HepG2 (cell line): Measurements from ENCODE around the gene CCT4. TPM values are rescaled to one million over a fixed set of nuclear protein-coding genes. Genes with fewer than 3 reads are reported as not detected.

Source experiments
- AFF4 ChIP-seq: sonication (generic); formaldehyde crosslinking; IDR thresholded peaks from 2 replicates; pipeline ENCODE4 v1.4.0; 2020; ENCODE audit warnings: missing genetic modification reagents
- ATAD3A ChIP-seq: sonication (generic); formaldehyde crosslinking; IDR thresholded peaks from 2 replicates; pipeline ENCODE4 v1.4.0; 2020; ENCODE audit warnings: missing genetic modification reagents
- BRCA1 ChIP-seq: sonication (generic); formaldehyde crosslinking; IDR thresholded peaks from 2 replicates; pipeline ENCODE4 v1.4.0; 2020; ENCODE audit warnings: missing genetic modification reagents
- CREM ChIP-seq, 2 experiments: sonication (generic) in 1 of 2; formaldehyde crosslinking in 1 of 2; IDR thresholded peaks; 2 replicates each; pipeline versions ENCODE4 v1.4.0 to v1.6.1; 2016 to 2020; ENCODE audit warnings: antibody characterized with exemption in 1 of 2, mild to moderate bottlenecking in 1 of 2, missing genetic modification reagents in 1 of 2
- CSRNP2 ChIP-seq: sonication (generic); formaldehyde crosslinking; conservative IDR thresholded peaks from 2 replicates; pipeline ENCODE4 v1.8.0; 2022; ENCODE audit warnings: low read depth, missing genetic modification reagents
- GLI4 ChIP-seq: sonication (generic); formaldehyde crosslinking; IDR thresholded peaks from 2 replicates; pipeline ENCODE4 v1.5.1; 2020; ENCODE audit warnings: missing genetic modification reagents, mild to moderate bottlenecking, moderate library complexity, borderline replicate concordance
- HNRNPH1 ChIP-seq: fragments of 200-400 bp; formaldehyde crosslinking; optimal IDR thresholded peaks from 2 replicates; pipeline ENCODE3; 2017; ENCODE audit warnings: mild to moderate bottlenecking, low read depth, low read length
- HOXA7 ChIP-seq: sonication (generic); formaldehyde crosslinking; IDR thresholded peaks from 2 replicates; pipeline ENCODE4 v1.8.1; 2022; ENCODE audit warnings: mild to moderate bottlenecking, missing genetic modification reagents, moderate library complexity
- PPARG ChIP-seq: conservative IDR thresholded peaks from 2 replicates; pipeline ENCODE4 v1.6.1; 2016; ENCODE audit warnings: missing biosample characterization, missing genetic modification reagents
- PRPF4 ChIP-seq: fragments of 200-400 bp; formaldehyde crosslinking; IDR thresholded peaks from 2 replicates; pipeline ENCODE4 v1.6.1; 2016; ENCODE audit warnings: low read length, low read depth; ENCODE audit not compliant: poor library complexity, severe bottlenecking
- RBAK ChIP-seq: sonication (generic); formaldehyde crosslinking; IDR thresholded peaks from 2 replicates; pipeline ENCODE4 v1.5.1; 2020; ENCODE audit warnings: mild to moderate bottlenecking, missing genetic modification reagents
- SATB2 ChIP-seq: sonication (generic); formaldehyde crosslinking; IDR thresholded peaks from 2 replicates; pipeline ENCODE4 v1.5.0; 2020; ENCODE audit warnings: missing genetic modification reagents
- SP2 ChIP-seq: sonication (generic); formaldehyde crosslinking; IDR thresholded peaks from 2 replicates; pipeline ENCODE4 v1.5.1; 2020; ENCODE audit warnings: mild to moderate bottlenecking, missing genetic modification reagents
- TAF1 ChIP-seq: sonication (generic); formaldehyde crosslinking; IDR thresholded peaks from 2 replicates; pipeline ENCODE4 v1.4.0; 2020; ENCODE audit warnings: missing genetic modification reagents
- TIGD3 ChIP-seq: sonication (generic); formaldehyde crosslinking; IDR thresholded peaks from 2 replicates; pipeline ENCODE4 v1.5.1; 2020; ENCODE audit warnings: mild to moderate bottlenecking, missing genetic modification reagents, borderline replicate concordance
- ZBTB14 ChIP-seq: sonication (generic); formaldehyde crosslinking; IDR thresholded peaks from 2 replicates; pipeline ENCODE4 v1.4.0; 2020; ENCODE audit warnings: missing genetic modification reagents
- ZBTB25 ChIP-seq: IDR thresholded peaks from 2 replicates; pipeline ENCODE4 v1.6.1; 2018; ENCODE audit warnings: missing genetic modification reagents
- ZNF589 ChIP-seq: sonication (generic); formaldehyde crosslinking; conservative IDR thresholded peaks from 2 replicates; pipeline ENCODE4 v1.8.0; 2022; ENCODE audit warnings: mild to moderate bottlenecking, moderate library complexity, missing genetic modification reagents
- ZNF816 ChIP-seq: sonication (generic); formaldehyde crosslinking; IDR thresholded peaks from 2 replicates; pipeline ENCODE4 v1.8.0; 2022; ENCODE audit warnings: missing genetic modification reagents, mild to moderate bottlenecking, borderline replicate concordance
- polyA plus RNA-seq, 8 experiments: library from polyadenylated mRNA; depleted of rRNA in 3 of 8; stranded (reverse) in 7 of 8; unstranded in 1 of 8; fragments of >200 nt; fragmentation: Illumina TruSeq in 4 of 8; extraction: Trizol in 4 of 8; gene quantifications; 2 replicates each; pipeline versions ENCODE4 v1.2.1 to v1.2.3, GENCODE V29; 2011 to 2016; ENCODE audit warnings: low read depth in 4 of 8, missing spikeins in 1 of 8, mixed read lengths in 1 of 8; ENCODE audit not compliant: insufficient read depth in 1 of 8
- total RNA-seq, 5 experiments: library from RNA; depleted of rRNA; stranded (reverse); fragments of >200 nt; fragmentation: Illumina TruSeq; extraction: Trizol; gene quantifications; 2 replicates each; pipeline ENCODE4 v1.2.3, GENCODE V29; 2016; ENCODE audit warnings: low read depth in 1 of 5

The CCT4 gene
- total and polyA plus RNA-seq, 2 of the 13 experiments (the other 11 are each of a cell fraction or from before 2014, with no cell fraction given): 138 to 340 TPM

GRCh38 chr2:61888267-61889055 is at the start of gene CCT4 (continued):
- TF ChIP-seq AFF4 (CRISPR knock-in tag) (no peak), ZNF589 (CRISPR knock-in tag) (peak; percentile 98), RBAK (CRISPR knock-in tag) (no peak), ZBTB25 (CRISPR knock-in tag) (peak; percentile 99), ZBTB14 (no peak), SP2 (CRISPR knock-in tag) (peak; percentile 47; the same call in 1 of the 2 replicates), PRPF4 (peak; percentile 13), ZNF816 (CRISPR knock-in tag) (peak; percentile 68; the same call in 1 of the 2 replicates), PPARG (CRISPR knock-in tag) (peak; percentile 64; the same call in 1 of the 2 replicates), BRCA1 (CRISPR knock-in tag) (peak; percentile 81; the same call in 1 of the 2 replicates), SATB2 (CRISPR knock-in tag) (peak; percentile 79; the same call in 1 of the 2 replicates), ATAD3A (CRISPR knock-in tag) (peak; percentile 22; the same call in 1 of the 2 replicates), TAF1 (CRISPR knock-in tag) (peak; percentile 100), TIGD3 (peak; percentile 93; the same call in 1 of the 2 replicates), CSRNP2 (CRISPR knock-in tag) (no peak; the same call in 1 of the 2 replicates), GLI4 (CRISPR knock-in tag) (peak; percentile 88; the same call in 1 of the 2 replicates), HOXA7 (no peak), HNRNPH1 (no peak), CREM (IDR thresholded peaks at IDR 0.05) (peak; percentile 99), CREM (CRISPR knock-in tag; IDR thresholded peaks at IDR 0.05) (peak; percentile 97)
